CD14-positive monocyte (primary cell): ENCODE data around the gene COQ10B. TPM values are rescaled to one million over a fixed set of nuclear protein-coding genes. Genes with fewer than 3 reads are reported as not detected.

Source experiments
- DNase-seq, 3 donors: peaks; one replicate each; pipeline ENCODE4 v3.0.0-alpha.2; 2011 to 2022
- H2AFZ ChIP-seq: 2 replicates; pipeline ENCODE4 v1.6.0; 2012; ENCODE audit warnings: mild to moderate bottlenecking, low read depth, low read length, inconsistent platforms; ENCODE audit not compliant: insufficient read depth, poor library complexity, severe bottlenecking
- H3K27ac ChIP-seq, 2 donors: 1 replicate in 1 of 2; 2 replicates in 1 of 2; pipeline ENCODE4 v1.5.1; 2012 to 2013; ENCODE audit warnings: low read length in 2 of 2, control low read depth in 1 of 2, inconsistent platforms in 1 of 2, low read depth in 1 of 2, mild to moderate bottlenecking in 1 of 2
- H3K27me3 ChIP-seq, 2 donors: one replicate each; pipeline versions ENCODE4 v1.6.0 to v1.6.1; 2011 to 2013; ENCODE audit warnings: low read length in 2 of 2; ENCODE audit not compliant: control insufficient read depth in 2 of 2, insufficient read depth in 2 of 2
- H3K36me3 ChIP-seq, 2 donors: replicated peaks in 1 of 2; 1 replicate in 1 of 2; 2 replicates in 1 of 2; pipeline versions ENCODE4 v1.5.1 to v1.6.1; 2012 to 2013; ENCODE audit warnings: low read length in 2 of 2, control low read depth in 1 of 2, inconsistent platforms in 1 of 2, mild to moderate bottlenecking in 1 of 2; ENCODE audit not compliant: insufficient read depth in 2 of 2, control insufficient read depth in 1 of 2
- H3K4me1 ChIP-seq, 2 donors: 1 replicate in 1 of 2; 2 replicates in 1 of 2; pipeline versions ENCODE4 v1.5.1 to v1.6.1; 2012 to 2013; ENCODE audit warnings: low read length in 2 of 2, control low read depth in 1 of 2, inconsistent platforms in 1 of 2, mild to moderate bottlenecking in 1 of 2, moderate library complexity in 1 of 2; ENCODE audit not compliant: insufficient read depth in 2 of 2, control insufficient read depth in 1 of 2
- H3K4me2 ChIP-seq: replicated peaks from 2 replicates; pipeline ENCODE3; 2012; ENCODE audit warnings: low read length, moderate library complexity, mild to moderate bottlenecking; ENCODE audit not compliant: poor library complexity, severe bottlenecking; ENCODE audit errors: extremely low read depth
- H3K4me3 ChIP-seq, 3 experiments: fragments of 200-600 bp in 1 of 3; sonication (generic) in 1 of 3; replicated peaks in 1 of 3; 1 replicate in 2 of 3; 2 replicates in 1 of 3; pipeline ENCODE4 v1.5.1; 2011 to 2013; ENCODE audit warnings: low read length in 3 of 3, mild to moderate bottlenecking in 3 of 3, control low read depth in 2 of 3, low read depth in 2 of 3, inconsistent platforms in 1 of 3, moderate library complexity in 1 of 3
- H3K79me2 ChIP-seq: 2 replicates; pipeline ENCODE4 v1.6.0; 2012; ENCODE audit warnings: mild to moderate bottlenecking, control low read depth, inconsistent platforms, low read length, moderate library complexity; ENCODE audit not compliant: insufficient read depth
- H3K9ac ChIP-seq: 2 replicates; pipeline ENCODE4 v1.6.0; 2017; ENCODE audit warnings: low read length, mild to moderate bottlenecking; ENCODE audit not compliant: insufficient read depth, poor library complexity, severe bottlenecking
- H3K9me3 ChIP-seq, 2 donors: replicated peaks in 1 of 2; 1 replicate in 1 of 2; 2 replicates in 1 of 2; pipeline versions ENCODE4 v1.5.1 to v1.6.1; 2012 to 2013; ENCODE audit warnings: low read length in 2 of 2, control low read depth in 1 of 2; ENCODE audit not compliant: control insufficient read depth in 1 of 2, insufficient read depth in 1 of 2
- H4K20me1 ChIP-seq: 2 replicates; pipeline ENCODE4 v1.6.0; 2012; ENCODE audit warnings: mild to moderate bottlenecking, low read length, control low read depth, moderate library complexity; ENCODE audit not compliant: insufficient read depth
- H3K27ac Mint-ChIP-seq, 7 donors: one replicate each; pipeline ENCODE4 v1.8.0; 2020; ENCODE audit warnings: mild to moderate bottlenecking in 7 of 7, mixed read lengths in 7 of 7, moderate library complexity in 6 of 7, inconsistent platforms in 2 of 7
- H3K27me3 Mint-ChIP-seq, 3 donors: one replicate each; pipeline ENCODE4 v1.8.0; 2021 to 2022; ENCODE audit warnings: low read depth in 3 of 3, mild to moderate bottlenecking in 3 of 3, mixed read lengths in 3 of 3, moderate library complexity in 3 of 3, inconsistent platforms in 1 of 3
- H3K36me3 Mint-ChIP-seq, 2 donors: one replicate each; pipeline ENCODE4 v1.8.0; 2020; ENCODE audit warnings: mixed read lengths in 2 of 2, inconsistent platforms in 1 of 2, mild to moderate bottlenecking in 1 of 2
- H3K4me1 Mint-ChIP-seq: one replicate; pipeline ENCODE4 v1.8.0; 2020; ENCODE audit warnings: mild to moderate bottlenecking, mixed read lengths
- H3K4me3 Mint-ChIP-seq, 2 donors: one replicate each; pipeline ENCODE4 v1.8.0; 2020; ENCODE audit warnings: mild to moderate bottlenecking in 2 of 2, mixed read lengths in 2 of 2, moderate library complexity in 1 of 2
- H3K9me3 Mint-ChIP-seq, 7 donors: one replicate each; pipeline ENCODE4 v1.8.0; 2020 to 2022; ENCODE audit warnings: mixed read lengths in 7 of 7, mild to moderate bottlenecking in 6 of 7, moderate library complexity in 6 of 7, inconsistent platforms in 2 of 7
- WGBS: methylation state at CpG from one replicate; pipeline ENCODE4 v1.1.5; 2013; ENCODE audit warnings: missing lambda C conversion rate; ENCODE audit not compliant: insufficient coverage; 5-methylcytosine and 5-hydroxymethylcytosine counted together
- intact Hi-C, 2 donors: fragments of 100-400 bp; cut with micrococcal nuclease; formaldehyde crosslinking; loops; one replicate each; pipeline versions ENCODE4 v1.15.0 to v1.15.1; 2023
- polyA plus RNA-seq, 3 donors: library from polyadenylated mRNA; depleted of rRNA in 1 of 3; unstranded in 2 of 3; stranded (reverse) in 1 of 3; fragments of 300-500 nt in 2 of 3; fragments of >200 nt in 1 of 3; fragmentation: Illumina TruSeq in 2 of 3; gene quantifications; 1 replicate in 2 of 3; 2 replicates in 1 of 3; pipeline ENCODE4 v1.2.3, GENCODE V29; 2012 to 2021
- TF ChIP-seq, protein P1 (sequence below): fragments of 200-600 bp; IDR thresholded peaks from one replicate; pipeline ENCODE4 v1.8.0; 2022; ENCODE audit warnings: antibody characterized with exemption, mild to moderate bottlenecking

COQ10B gene
- polyA plus RNA-seq, 3 donors: 6.7 to 46.6 (median 38.3) TPM

DNA sequence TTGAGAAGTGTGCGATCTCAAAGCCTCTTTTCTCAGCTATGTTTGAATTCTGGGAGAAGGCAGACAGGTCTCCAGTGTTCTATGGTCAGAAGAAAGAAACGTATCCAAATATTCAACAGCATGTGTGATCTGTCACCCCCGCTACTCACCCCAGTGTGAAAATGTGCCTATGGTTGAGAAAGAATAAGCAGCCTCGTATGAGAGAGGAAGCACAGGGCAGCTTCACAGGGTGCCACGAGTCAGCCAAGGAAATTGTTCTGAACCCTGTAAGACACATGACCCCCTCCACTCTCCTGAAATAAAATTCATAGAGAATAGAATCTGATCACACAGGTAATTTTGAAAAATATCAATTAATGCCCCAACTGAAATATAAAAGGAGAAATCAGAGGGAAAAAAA, 10.5 kb upstream of the COQ10B start:
- no peaks in the 10 kb centered on the region for H3K27me3 Mint-ChIP-seq
- peak overlapping the region; percentile 60 for H2AFZ ChIP-seq
- H3K36me3 Mint-ChIP-seq: no peaks in the 10 kb centered on the region
- no peak overlapping the region for H3K9ac ChIP-seq
- peak overlapping the region in 1 of 2 donors; percentile 69 for H3K4me3 Mint-ChIP-seq
- peak overlapping the region; percentile 17 to 39 for H3K27ac ChIP-seq
- H3K27ac Mint-ChIP-seq: peak overlapping the region; percentile 37 to 83 (median 72)
- H3K9me3 Mint-ChIP-seq: no peaks in the 10 kb centered on the region
- H3K79me2 ChIP-seq: no peaks in the 10 kb centered on the region
- peaks cover 22% of the 10 kb centered on the region for H3K4me1 Mint-ChIP-seq
- intact Hi-C loops: no loop called here
- WGBS: no CpG with 5 or more reads among the region's 5 CpGs
- H3K4me1 ChIP-seq: peaks cover 22 to 23% of the 10 kb centered on the region in 2 donors
- TF ChIP-seq, protein P1, sequence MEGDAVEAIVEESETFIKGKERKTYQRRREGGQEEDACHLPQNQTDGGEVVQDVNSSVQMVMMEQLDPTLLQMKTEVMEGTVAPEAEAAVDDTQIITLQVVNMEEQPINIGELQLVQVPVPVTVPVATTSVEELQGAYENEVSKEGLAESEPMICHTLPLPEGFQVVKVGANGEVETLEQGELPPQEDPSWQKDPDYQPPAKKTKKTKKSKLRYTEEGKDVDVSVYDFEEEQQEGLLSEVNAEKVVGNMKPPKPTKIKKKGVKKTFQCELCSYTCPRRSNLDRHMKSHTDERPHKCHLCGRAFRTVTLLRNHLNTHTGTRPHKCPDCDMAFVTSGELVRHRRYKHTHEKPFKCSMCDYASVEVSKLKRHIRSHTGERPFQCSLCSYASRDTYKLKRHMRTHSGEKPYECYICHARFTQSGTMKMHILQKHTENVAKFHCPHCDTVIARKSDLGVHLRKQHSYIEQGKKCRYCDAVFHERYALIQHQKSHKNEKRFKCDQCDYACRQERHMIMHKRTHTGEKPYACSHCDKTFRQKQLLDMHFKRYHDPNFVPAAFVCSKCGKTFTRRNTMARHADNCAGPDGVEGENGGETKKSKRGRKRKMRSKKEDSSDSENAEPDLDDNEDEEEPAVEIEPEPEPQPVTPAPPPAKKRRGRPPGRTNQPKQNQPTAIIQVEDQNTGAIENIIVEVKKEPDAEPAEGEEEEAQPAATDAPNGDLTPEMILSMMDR: no peak
- H3K9me3 ChIP-seq: no peaks in the 10 kb centered on the region
- peak; percentile 37 to 59 (median 42) for DNase-seq
- no peaks in the 10 kb centered on the region for H4K20me1 ChIP-seq
- no peaks in the 10 kb centered on the region for H3K27me3 ChIP-seq
- peak overlapping the region; percentile 68 for H3K4me2 ChIP-seq
- H3K4me3 ChIP-seq: peak overlapping the region in 1 of 3 experiments; percentile 60
- H3K36me3 ChIP-seq: no peaks in the 10 kb centered on the region

GRCh38 chr2:197445746-197446145, 7.6 kb upstream of the COQ10B start:
- no peak for DNase-seq
- H3K4me2 ChIP-seq: no peak overlapping the region
- WGBS: no CpG with 5 or more reads among the region's 1 CpG
- no peaks in the 10 kb centered on the region for H3K36me3 ChIP-seq
- H3K9ac ChIP-seq: no peak overlapping the region
- no peak overlapping the region for H3K27ac Mint-ChIP-seq
- intact Hi-C loops: no loop called here
- peaks cover 22% of the 10 kb centered on the region for H3K4me1 Mint-ChIP-seq
- H3K4me3 Mint-ChIP-seq: no peak overlapping the region
- TF ChIP-seq, protein P1: no peak
- peaks cover 0 to 2% (median 0%) of the 10 kb centered on the region in 7 donors for H3K9me3 Mint-ChIP-seq
- no peak overlapping the region for H3K27ac ChIP-seq
- no peaks in the 10 kb centered on the region for H3K27me3 ChIP-seq
- H3K27me3 Mint-ChIP-seq: no peaks in the 10 kb centered on the region
- no peaks in the 10 kb centered on the region for H3K9me3 ChIP-seq
- no peaks in the 10 kb centered on the region for H3K36me3 Mint-ChIP-seq
- H2AFZ ChIP-seq: no peak overlapping the region
- H3K79me2 ChIP-seq: no peaks in the 10 kb centered on the region
- H3K4me1 ChIP-seq: peaks cover 22 to 23% of the 10 kb centered on the region in 2 donors
- no peak overlapping the region for H3K4me3 ChIP-seq
- no peaks in the 10 kb centered on the region for H4K20me1 ChIP-seq
